ENCODE measurements around the gene RTN3. TPM values are rescaled to one million over a fixed set of nuclear protein-coding genes. Genes with fewer than 3 reads are reported as not detected.

Gene RTN3
- total and polyA plus RNA-seq, 9 of the 15 experiments (the other 6 are each of a cell fraction or from before 2014, with no cell fraction given): 41.6 to 169 (median 93.5) TPM

DNA sequence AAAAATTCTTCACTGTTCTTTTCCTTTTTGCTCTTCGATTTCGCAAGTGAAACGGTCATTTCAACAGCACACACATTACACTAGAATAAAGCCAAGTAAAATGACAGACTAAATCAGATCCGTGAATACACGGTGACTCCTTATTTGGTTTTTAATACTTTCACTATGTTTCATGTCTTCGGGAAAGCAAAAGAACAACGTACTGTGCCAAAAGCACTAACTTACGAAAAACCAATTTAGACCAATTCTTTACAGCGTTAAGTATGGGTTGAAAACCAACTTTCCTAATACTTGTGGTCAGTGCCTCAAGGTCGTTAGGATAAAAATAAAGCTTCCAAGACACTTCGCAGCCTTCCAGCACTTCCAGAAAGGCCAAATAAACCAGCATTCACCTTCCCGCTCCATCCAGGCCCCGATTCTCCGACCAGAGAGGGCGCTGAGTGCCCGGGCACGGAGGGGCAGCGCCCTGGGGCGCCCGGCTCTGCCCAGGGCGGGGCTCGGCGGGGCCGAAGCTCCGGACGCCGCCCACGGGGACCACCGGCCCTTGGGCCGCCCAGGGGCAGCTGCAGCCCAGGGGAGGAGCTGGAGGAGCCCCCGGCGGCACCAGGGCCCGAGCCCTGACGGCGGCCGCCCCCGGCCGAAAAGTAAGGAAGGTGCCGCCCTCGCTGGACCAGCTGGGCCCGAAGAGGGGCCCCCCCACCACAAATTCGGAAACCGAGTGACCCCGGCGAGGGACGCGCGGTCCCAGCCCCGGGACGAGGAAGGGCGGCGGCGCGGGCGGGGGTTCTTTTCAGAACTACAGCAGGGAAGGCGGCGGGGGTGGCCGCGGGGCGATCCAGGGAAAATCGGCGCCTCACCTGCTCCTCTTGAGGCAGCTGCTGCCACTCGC is 10.6 kb upstream of the RTN3 start (continued):
- TF ChIP-seq, protein P1, sequence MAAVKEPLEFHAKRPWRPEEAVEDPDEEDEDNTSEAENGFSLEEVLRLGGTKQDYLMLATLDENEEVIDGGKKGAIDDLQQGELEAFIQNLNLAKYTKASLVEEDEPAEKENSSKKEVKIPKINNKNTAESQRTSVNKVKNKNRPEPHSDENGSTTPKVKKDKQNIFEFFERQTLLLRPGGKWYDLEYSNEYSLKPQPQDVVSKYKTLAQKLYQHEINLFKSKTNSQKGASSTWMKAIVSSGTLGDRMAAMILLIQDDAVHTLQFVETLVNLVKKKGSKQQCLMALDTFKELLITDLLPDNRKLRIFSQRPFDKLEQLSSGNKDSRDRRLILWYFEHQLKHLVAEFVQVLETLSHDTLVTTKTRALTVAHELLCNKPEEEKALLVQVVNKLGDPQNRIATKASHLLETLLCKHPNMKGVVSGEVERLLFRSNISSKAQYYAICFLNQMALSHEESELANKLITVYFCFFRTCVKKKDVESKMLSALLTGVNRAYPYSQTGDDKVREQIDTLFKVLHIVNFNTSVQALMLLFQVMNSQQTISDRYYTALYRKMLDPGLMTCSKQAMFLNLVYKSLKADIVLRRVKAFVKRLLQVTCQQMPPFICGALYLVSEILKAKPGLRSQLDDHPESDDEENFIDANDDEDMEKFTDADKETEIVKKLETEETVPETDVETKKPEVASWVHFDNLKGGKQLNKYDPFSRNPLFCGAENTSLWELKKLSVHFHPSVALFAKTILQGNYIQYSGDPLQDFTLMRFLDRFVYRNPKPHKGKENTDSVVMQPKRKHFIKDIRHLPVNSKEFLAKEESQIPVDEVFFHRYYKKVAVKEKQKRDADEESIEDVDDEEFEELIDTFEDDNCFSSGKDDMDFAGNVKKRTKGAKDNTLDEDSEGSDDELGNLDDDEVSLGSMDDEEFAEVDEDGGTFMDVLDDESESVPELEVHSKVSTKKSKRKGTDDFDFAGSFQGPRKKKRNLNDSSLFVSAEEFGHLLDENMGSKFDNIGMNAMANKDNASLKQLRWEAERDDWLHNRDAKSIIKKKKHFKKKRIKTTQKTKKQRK (IDR thresholded peaks at IDR 0.05; ENCODE audit: borderline replicate concordance, low read depth, low read length): no peak
- TF ChIP-seq ZNF384 (IDR thresholded peaks at IDR 0.05; ENCODE audit: low read depth, low read length): no peak
- TF ChIP-seq, protein P2, sequence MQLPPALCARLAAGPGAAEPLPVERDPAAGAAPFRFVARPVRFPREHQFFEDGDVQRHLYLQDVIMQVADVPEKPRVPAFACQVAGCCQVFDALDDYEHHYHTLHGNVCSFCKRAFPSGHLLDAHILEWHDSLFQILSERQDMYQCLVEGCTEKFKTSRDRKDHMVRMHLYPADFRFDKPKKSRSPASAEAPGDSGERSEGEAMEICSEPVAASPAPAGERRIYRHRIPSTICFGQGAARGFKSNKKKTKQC (CRISPR knock-in tag; IDR thresholded peaks at IDR 0.05): no peak
- TF ChIP-seq, protein P3, sequence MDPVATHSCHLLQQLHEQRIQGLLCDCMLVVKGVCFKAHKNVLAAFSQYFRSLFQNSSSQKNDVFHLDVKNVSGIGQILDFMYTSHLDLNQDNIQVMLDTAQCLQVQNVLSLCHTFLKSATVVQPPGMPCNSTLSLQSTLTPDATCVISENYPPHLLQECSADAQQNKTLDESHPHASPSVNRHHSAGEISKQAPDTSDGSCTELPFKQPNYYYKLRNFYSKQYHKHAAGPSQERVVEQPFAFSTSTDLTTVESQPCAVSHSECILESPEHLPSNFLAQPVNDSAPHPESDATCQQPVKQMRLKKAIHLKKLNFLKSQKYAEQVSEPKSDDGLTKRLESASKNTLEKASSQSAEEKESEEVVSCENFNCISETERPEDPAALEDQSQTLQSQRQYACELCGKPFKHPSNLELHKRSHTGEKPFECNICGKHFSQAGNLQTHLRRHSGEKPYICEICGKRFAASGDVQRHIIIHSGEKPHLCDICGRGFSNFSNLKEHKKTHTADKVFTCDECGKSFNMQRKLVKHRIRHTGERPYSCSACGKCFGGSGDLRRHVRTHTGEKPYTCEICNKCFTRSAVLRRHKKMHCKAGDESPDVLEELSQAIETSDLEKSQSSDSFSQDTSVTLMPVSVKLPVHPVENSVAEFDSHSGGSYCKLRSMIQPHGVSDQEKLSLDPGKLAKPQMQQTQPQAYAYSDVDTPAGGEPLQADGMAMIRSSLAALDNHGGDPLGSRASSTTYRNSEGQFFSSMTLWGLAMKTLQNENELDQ (CRISPR knock-in tag; IDR thresholded peaks at IDR 0.05; ENCODE audit: borderline replicate concordance): no peak
- TF ChIP-seq MAZ (CRISPR knock-in tag; conservative IDR thresholded peaks at IDR 0.05 in 1 of 2, IDR thresholded peaks at IDR 0.05 in 1 of 2): peak in 1 of 2 experiments; percentile 28; a peak in 1 of 4 replicates
- TF ChIP-seq CHD4 (IDR thresholded peaks at IDR 0.05; ENCODE audit: insufficient read depth, insufficient replicate concordance, low read depth, low read length, poor library complexity, severe bottlenecking): no peak
- no peak for TF ChIP-seq ZNF239 (CRISPR knock-in tag; IDR thresholded peaks at IDR 0.05)
- 0 out of 2 replicates have a peak, but pooled peaks have one; percentile 24 for TF ChIP-seq MYNN (IDR thresholded peaks at IDR 0.05)
- no peak for TF ChIP-seq MYNN (CRISPR knock-in tag; IDR thresholded peaks at IDR 0.05)
- no peak for TF ChIP-seq MCM3 (IDR thresholded peaks at IDR 0.05)
- TF ChIP-seq ZNF134 (CRISPR knock-in tag; conservative IDR thresholded peaks at IDR 0.05): no peak
- TF ChIP-seq GATAD2B (IDR thresholded peaks at IDR 0.05; ENCODE audit: borderline replicate concordance): peak; percentile 34; the same call in 1 of the 2 replicates
- no peak for TF ChIP-seq ZBTB1 (CRISPR knock-in tag; IDR thresholded peaks at IDR 0.05; ENCODE audit: borderline replicate concordance, low read depth)
- no peak for TF ChIP-seq GABPB2 (CRISPR knock-in tag; conservative IDR thresholded peaks at IDR 0.05)
- TF ChIP-seq, protein P4, sequence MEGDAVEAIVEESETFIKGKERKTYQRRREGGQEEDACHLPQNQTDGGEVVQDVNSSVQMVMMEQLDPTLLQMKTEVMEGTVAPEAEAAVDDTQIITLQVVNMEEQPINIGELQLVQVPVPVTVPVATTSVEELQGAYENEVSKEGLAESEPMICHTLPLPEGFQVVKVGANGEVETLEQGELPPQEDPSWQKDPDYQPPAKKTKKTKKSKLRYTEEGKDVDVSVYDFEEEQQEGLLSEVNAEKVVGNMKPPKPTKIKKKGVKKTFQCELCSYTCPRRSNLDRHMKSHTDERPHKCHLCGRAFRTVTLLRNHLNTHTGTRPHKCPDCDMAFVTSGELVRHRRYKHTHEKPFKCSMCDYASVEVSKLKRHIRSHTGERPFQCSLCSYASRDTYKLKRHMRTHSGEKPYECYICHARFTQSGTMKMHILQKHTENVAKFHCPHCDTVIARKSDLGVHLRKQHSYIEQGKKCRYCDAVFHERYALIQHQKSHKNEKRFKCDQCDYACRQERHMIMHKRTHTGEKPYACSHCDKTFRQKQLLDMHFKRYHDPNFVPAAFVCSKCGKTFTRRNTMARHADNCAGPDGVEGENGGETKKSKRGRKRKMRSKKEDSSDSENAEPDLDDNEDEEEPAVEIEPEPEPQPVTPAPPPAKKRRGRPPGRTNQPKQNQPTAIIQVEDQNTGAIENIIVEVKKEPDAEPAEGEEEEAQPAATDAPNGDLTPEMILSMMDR (IDR thresholded peaks at IDR 0.05 in 2 of 3, conservative IDR thresholded peaks at IDR 0.05 in 1 of 3; ENCODE audit: insufficient read depth in 2 of 3, low read depth in 1 of 3, low read length in 3 of 3): peak; percentile 40 to 46 (median 42); a peak in 3 of 6 replicates
- peak; percentile 33 for TF ChIP-seq EGR1 (conservative IDR thresholded peaks at IDR 0.05)
- no peak for TF ChIP-seq RBM39 (optimal IDR thresholded peaks at IDR 0.05; ENCODE audit: low read depth, low read length)
- TF ChIP-seq MBD2 (IDR thresholded peaks at IDR 0.05; ENCODE audit: borderline replicate concordance, low read depth): no peak
- TF ChIP-seq KLF6 (CRISPR knock-in tag; IDR thresholded peaks at IDR 0.05; ENCODE audit: borderline replicate concordance): peak; percentile 34; the same call in 1 of the 2 replicates

Data from K562 (cell line).